HepG2 (cell line): ENCODE data around the gene CDH23.

Experiments
- AKNA ChIP-seq: sonication (generic); formaldehyde crosslinking; IDR thresholded peaks from 2 replicates; pipeline ENCODE4 v1.4.0; 2020; ENCODE audit warnings: missing genetic modification reagents, borderline replicate concordance
- CBX1 ChIP-seq: IDR thresholded peaks from one replicate; pipeline ENCODE4 v1.6.1; 2016; ENCODE audit warnings: antibody characterized with exemption, low read depth
- CBX5 ChIP-seq: sonication (generic); formaldehyde crosslinking; IDR thresholded peaks from 2 replicates; pipeline ENCODE4 v1.4.0; 2020; ENCODE audit warnings: missing genetic modification reagents, borderline replicate concordance
- CC2D1A ChIP-seq: sonication (generic); formaldehyde crosslinking; IDR thresholded peaks from 2 replicates; pipeline ENCODE4 v1.8.1; 2023; ENCODE audit warnings: mild to moderate bottlenecking, missing genetic modification reagents
- JUNB ChIP-seq: sonication (generic); formaldehyde crosslinking; IDR thresholded peaks from 2 replicates; pipeline ENCODE4 v1.8.0; 2022; ENCODE audit warnings: missing genetic modification reagents, mild to moderate bottlenecking, borderline replicate concordance
- ZNF644 ChIP-seq: IDR thresholded peaks from 2 replicates; pipeline ENCODE4 v1.6.1; 2016; ENCODE audit warnings: low read depth
- TF ChIP-seq, protein P1 (sequence below): sonication (generic); formaldehyde crosslinking; IDR thresholded peaks from 2 replicates; pipeline ENCODE4 v1.5.0; 2020; ENCODE audit warnings: mild to moderate bottlenecking, missing genetic modification reagents, moderate library complexity

GRCh38 chr10:71621231-71622153 lies 224.8 kb downstream of the CDH23 start:
- TF ChIP-seq, protein P1, sequence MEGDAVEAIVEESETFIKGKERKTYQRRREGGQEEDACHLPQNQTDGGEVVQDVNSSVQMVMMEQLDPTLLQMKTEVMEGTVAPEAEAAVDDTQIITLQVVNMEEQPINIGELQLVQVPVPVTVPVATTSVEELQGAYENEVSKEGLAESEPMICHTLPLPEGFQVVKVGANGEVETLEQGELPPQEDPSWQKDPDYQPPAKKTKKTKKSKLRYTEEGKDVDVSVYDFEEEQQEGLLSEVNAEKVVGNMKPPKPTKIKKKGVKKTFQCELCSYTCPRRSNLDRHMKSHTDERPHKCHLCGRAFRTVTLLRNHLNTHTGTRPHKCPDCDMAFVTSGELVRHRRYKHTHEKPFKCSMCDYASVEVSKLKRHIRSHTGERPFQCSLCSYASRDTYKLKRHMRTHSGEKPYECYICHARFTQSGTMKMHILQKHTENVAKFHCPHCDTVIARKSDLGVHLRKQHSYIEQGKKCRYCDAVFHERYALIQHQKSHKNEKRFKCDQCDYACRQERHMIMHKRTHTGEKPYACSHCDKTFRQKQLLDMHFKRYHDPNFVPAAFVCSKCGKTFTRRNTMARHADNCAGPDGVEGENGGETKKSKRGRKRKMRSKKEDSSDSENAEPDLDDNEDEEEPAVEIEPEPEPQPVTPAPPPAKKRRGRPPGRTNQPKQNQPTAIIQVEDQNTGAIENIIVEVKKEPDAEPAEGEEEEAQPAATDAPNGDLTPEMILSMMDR: no peak
- no peak for TF ChIP-seq ZNF644 (CRISPR knock-in tag)
- TF ChIP-seq CBX1: no peak
- no peak for TF ChIP-seq JUNB
- no peak for TF ChIP-seq CBX5 (CRISPR knock-in tag)
- TF ChIP-seq CC2D1A (CRISPR knock-in tag): no peak
- no peak for TF ChIP-seq AKNA (CRISPR knock-in tag)
